Brain microvascular endothelial cell (primary cell): Measurements from ENCODE around the gene TNNT1.

Source experiments
- DNase-seq: peaks from one replicate; pipeline ENCODE4 v3.0.0-alpha.2; 2020
- H3K27ac ChIP-seq: fragments of 250-450 bp; sonication (Bioruptor Pico); 2 replicates; pipeline ENCODE4 v1.5.1; 2020; ENCODE audit warnings: mild to moderate bottlenecking, moderate library complexity
- H3K27me3 ChIP-seq: fragments of 250-450 bp; sonication (Bioruptor Pico); replicated peaks from 2 replicates; pipeline ENCODE4 v1.5.1; 2020; ENCODE audit warnings: mild to moderate bottlenecking
- H3K36me3 ChIP-seq: fragments of 250-450 bp; sonication (Bioruptor Pico); replicated peaks from 2 replicates; pipeline ENCODE4 v1.5.1; 2020; ENCODE audit warnings: mild to moderate bottlenecking
- H3K4me3 ChIP-seq: 2 replicates; pipeline ENCODE4 v1.5.1; 2011; ENCODE audit warnings: low read depth, mild to moderate bottlenecking, control low read depth, low read length, moderate library complexity
- CTCF ChIP-seq: IDR thresholded peaks from 2 replicates; pipeline ENCODE4 v1.5.1; 2011; ENCODE audit warnings: low read depth, mild to moderate bottlenecking, moderate library complexity, low read length, control low read depth, inconsistent platforms; ENCODE audit errors: missing control alignments
- in situ Hi-C: cut with HindIII; loops from 2 replicates; pipeline ENCODE4 v1.10.0; 2017; ENCODE audit warnings: low sequenced_read_pairs, low pct_ligation_motif_present

The TNNT1 gene

GRCh38 chr19:55092423-55093318, 56.3 kb downstream of the TNNT1 start:
- no peak for TF ChIP-seq CTCF
- in situ Hi-C loops = no loop called here
- H3K36me3 ChIP-seq = peaks cover 41% of the 10 kb centered on the region
- no peak overlapping the region for H3K4me3 ChIP-seq
- DNase-seq = no peak
- no peak overlapping the region for H3K27ac ChIP-seq
- no peaks in the 10 kb centered on the region for H3K27me3 ChIP-seq

GRCh38 chr19:55091955-55092354, 57.1 kb downstream of the TNNT1 start:
- no peak overlapping the region for H3K4me3 ChIP-seq
- H3K36me3 ChIP-seq = peaks cover 41% of the 10 kb centered on the region
- no peaks in the 10 kb centered on the region for H3K27me3 ChIP-seq
- TF ChIP-seq CTCF = no peak
- in situ Hi-C loops = no loop called here
- H3K27ac ChIP-seq = no peak overlapping the region
- DNase-seq = no peak

GRCh38 chr19:55091126-55091910, 57.7 kb downstream of the TNNT1 start:
- Histone ChIP-seq H3K36me3 (peaks cover 41% of the 10 kb centered on the region), H3K4me3 (no peak overlapping the region), H3K27me3 (no peaks in the 10 kb centered on the region), H3K27ac (no peak overlapping the region)
- DNase-seq = no peak
- no peak for TF ChIP-seq CTCF
- in situ Hi-C loops = no loop called here

GRCh38 chr19:55090564-55090963, 58.4 kb downstream of the TNNT1 start:
- in situ Hi-C loops = no loop called here

GRCh38 chr19:55089342-55089944, 59.6 kb downstream of the TNNT1 start:
- in situ Hi-C loops = no loop called here
- Histone ChIP-seq H3K4me3 (no peak overlapping the region), H3K27ac (no peak overlapping the region), H3K27me3 (peaks cover 6% of the 10 kb centered on the region), H3K36me3 (peaks cover 31% of the 10 kb centered on the region)
- no peak for TF ChIP-seq CTCF
- DNase-seq = no peak

More at GRCh38 chr19:55090564-55090963, 58.4 kb downstream of the TNNT1 start:
- Histone ChIP-seq H3K4me3 (no peak overlapping the region), H3K27me3 (peaks cover 6% of the 10 kb centered on the region), H3K27ac (no peak overlapping the region), H3K36me3 (peaks cover 41% of the 10 kb centered on the region)
- DNase-seq = no peak
- no peak for TF ChIP-seq CTCF
